ENCODE measurements around the gene PLA2G4E.

- no peak for TF ChIP-seq POLR2A (IDR thresholded peaks at IDR 0.05; ENCODE audit: low read depth, low read length)
- TF ChIP-seq POLR2AphosphoS5 (IDR thresholded peaks at IDR 0.05; ENCODE audit: low read depth, low read length), result no peak
- no peak for TF ChIP-seq SPI1 (IDR thresholded peaks at IDR 0.05; ENCODE audit: low read depth, low read length)
These were observed 79.0 kb downstream of the PLA2G4E start for GRCh38 chr15:41941644-41942415.
